NB4 (cell line): Measurements from ENCODE around the gene ZFYVE16.
A peak's percentile ranks its signal among the peaks of the same experiment; 100 is the strongest.
"Not testable (repeated sequence)": the region's sequence is repeated elsewhere in the genome, so short reads cannot be mapped to it uniquely, and the experiment has no call there.

ENCODE experiments used
- DNase-seq: peaks from one replicate; pipeline ENCODE4 v3.0.0; 2010; ENCODE audit warnings: low read depth
- H3K4me3 ChIP-seq: one replicate; pipeline ENCODE4 v1.5.1; 2011; ENCODE audit warnings: mild to moderate bottlenecking, low read depth, low read length, moderate library complexity
- MYC ChIP-seq: IDR thresholded peaks from 2 replicates; pipeline ENCODE4 v1.6.1; 2011; ENCODE audit warnings: low read depth, low read length
- POLR2A ChIP-seq: IDR thresholded peaks from 2 replicates; pipeline ENCODE4 v1.6.1; 2011; ENCODE audit warnings: mild to moderate bottlenecking; ENCODE audit not compliant: insufficient read length; ENCODE audit errors: extremely low read depth
- TF ChIP-seq, protein P1 (sequence below): IDR thresholded peaks from 2 replicates; pipeline ENCODE4 v1.6.1; 2011; ENCODE audit warnings: low read depth, low read length
- TF ChIP-seq, protein P2 (sequence below): IDR thresholded peaks from one replicate; pipeline ENCODE4 v1.5.1; 2012; ENCODE audit warnings: low read depth, low read length

Gene ZFYVE16

DNA sequence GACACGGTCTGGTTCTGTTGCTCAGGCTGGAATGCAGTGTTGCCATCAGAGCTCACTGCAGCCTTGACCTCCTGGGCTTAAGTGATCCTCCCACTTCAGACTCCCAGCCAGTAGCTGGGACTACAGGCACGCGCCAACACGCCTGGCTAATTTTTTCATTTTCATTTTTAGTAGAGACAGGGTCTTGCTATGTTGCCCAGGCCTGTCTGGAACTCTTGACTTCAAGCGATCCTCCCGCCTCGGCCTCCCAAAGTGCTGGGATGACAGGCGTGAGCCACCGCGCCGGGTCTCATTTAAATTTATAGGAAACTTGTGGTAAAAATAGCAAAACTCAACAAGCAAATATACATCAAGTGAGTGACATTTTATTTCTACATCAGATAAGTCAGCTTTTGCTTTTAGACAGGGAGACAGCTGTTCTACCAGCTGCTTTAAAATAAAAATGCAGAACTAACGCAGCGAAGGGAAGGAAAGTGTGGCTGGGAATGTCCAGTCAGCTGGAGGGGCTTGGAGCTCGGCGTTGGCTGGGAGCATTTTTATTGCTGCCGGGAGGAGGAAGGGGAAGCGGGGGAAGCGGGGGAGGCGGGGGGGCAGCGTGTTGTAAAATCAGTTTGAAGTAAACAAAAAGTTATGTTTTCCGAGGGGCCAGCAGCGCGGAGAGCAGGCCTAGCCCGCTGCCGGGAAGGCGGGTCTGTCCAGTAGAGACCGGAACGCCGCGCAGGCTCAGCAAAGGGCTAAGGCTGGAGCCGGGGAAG is 707 bp upstream of the ZFYVE16 start:
- no peak for TF ChIP-seq MYC
- peak; percentile 78 for DNase-seq
- H3K4me3 ChIP-seq: peak overlapping the region; percentile 82

DNA sequence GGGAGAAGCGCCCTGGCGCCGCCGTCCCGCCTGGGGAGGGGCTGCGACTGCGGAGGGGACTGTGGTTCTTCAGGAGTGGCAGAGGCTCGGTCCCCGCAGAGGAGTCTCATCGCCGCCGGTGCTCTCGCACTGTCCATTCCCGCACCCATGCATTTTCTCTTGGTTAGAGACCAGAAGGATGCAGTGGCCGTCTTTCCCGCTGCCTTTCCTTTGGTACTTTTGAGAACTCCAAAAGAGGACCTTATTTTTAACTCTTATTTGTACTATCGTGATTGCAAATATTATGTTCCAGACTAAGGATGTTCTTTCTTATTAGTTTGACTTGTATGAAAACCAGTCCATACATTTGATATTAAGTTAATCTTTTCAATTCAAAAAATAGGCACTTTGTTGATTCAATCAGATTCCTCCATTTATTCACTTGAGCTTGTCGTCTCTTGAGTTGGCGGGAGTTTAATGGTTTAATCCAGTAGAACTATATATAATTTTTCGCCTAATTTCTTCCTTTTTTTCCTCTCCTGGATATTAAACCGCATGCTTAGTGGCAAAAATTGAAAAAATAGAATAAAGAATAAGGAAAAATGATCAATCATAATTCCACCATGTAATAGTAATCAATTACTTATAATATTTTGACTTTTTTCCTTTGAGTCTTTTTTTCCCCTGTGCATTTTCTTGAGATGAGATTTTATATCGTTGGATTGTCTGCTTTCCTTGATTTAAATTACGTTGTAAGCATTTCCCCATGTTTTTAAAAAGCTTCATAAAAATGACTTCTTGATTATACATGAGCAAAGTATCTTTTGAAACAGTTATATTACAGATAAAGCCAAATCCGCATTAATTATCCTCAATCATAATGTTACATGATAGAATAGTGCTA is 861 bp downstream of the ZFYVE16 start:
- TF ChIP-seq, protein P1, sequence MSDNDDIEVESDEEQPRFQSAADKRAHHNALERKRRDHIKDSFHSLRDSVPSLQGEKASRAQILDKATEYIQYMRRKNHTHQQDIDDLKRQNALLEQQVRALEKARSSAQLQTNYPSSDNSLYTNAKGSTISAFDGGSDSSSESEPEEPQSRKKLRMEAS: no peak
- TF ChIP-seq MYC (no peak), POLR2A (no peak)
- TF ChIP-seq, protein P2, sequence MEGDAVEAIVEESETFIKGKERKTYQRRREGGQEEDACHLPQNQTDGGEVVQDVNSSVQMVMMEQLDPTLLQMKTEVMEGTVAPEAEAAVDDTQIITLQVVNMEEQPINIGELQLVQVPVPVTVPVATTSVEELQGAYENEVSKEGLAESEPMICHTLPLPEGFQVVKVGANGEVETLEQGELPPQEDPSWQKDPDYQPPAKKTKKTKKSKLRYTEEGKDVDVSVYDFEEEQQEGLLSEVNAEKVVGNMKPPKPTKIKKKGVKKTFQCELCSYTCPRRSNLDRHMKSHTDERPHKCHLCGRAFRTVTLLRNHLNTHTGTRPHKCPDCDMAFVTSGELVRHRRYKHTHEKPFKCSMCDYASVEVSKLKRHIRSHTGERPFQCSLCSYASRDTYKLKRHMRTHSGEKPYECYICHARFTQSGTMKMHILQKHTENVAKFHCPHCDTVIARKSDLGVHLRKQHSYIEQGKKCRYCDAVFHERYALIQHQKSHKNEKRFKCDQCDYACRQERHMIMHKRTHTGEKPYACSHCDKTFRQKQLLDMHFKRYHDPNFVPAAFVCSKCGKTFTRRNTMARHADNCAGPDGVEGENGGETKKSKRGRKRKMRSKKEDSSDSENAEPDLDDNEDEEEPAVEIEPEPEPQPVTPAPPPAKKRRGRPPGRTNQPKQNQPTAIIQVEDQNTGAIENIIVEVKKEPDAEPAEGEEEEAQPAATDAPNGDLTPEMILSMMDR: no peak
- peak; percentile 81 for DNase-seq
- H3K4me3 ChIP-seq: peak overlapping the region; percentile 82

DNA sequence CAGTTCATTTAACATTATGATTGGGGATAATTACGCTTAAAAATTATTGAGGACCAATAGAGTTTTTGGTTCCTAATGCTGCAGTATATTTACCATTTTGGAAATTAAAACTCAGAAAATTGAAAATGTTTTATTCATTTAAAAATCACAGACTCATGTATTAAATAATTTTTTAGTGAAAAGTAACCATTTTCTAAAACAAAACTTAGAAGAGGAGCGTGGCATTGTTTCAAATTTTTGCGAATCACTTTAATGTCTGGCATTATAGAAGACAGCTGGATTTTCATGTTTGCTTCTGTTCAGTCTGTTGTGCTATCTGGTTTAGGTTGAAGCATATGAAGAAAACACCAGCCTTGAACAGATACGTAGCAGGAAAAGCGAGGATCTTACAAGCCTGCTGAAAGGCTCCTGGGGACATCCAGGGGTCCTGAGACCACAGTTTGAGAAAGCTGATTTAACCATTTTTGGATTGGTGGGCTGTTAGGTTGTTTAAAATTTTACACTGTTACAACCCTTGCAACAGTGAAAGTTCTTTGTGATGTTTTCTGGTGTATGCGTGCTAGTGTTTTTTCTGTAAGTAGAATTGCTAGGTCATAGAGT is 1.6 kb downstream of the ZFYVE16 start:
- no peak for DNase-seq
- TF ChIP-seq, protein P2: no peak
- TF ChIP-seq POLR2A: no peak
- no peak for TF ChIP-seq MYC
- TF ChIP-seq, protein P1: no peak
- H3K4me3 ChIP-seq: peak overlapping the region; percentile 82

DNA sequence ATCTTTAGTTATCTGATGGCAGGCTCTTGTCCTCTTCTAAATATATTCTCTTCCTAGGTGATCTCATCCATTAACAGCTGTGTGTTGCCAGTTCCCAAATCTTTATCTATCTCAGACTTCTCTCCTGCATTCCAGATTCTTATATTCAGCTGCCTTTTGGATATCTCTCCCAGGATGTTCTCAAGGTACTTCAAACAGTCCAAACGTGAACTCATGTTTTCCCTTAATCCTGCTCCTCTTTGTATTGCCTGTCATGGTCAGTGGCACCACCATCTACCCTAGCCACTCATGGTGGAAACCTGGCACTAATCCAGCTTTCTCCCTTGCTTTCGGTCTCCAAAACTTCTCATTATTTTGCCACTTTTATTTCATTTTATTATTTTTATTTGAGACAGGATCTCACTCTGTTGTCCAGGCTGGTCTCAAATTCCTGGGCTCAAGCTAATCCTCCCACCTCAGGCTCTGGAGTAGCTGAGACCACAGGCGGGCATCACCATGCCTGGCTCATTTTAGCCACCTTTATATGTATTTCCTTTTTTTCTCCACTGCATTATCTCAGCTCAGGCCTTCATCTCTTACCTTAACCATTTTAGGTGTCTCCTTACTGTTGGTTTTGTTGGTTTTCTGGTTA is 3.8 kb downstream of the ZFYVE16 start:
- DNase-seq: no peak
- TF ChIP-seq, protein P1: no peak
- no peak for TF ChIP-seq MYC
- no peak for TF ChIP-seq POLR2A
- TF ChIP-seq, protein P2: no peak
- H3K4me3 ChIP-seq: no peak overlapping the region

DNA sequence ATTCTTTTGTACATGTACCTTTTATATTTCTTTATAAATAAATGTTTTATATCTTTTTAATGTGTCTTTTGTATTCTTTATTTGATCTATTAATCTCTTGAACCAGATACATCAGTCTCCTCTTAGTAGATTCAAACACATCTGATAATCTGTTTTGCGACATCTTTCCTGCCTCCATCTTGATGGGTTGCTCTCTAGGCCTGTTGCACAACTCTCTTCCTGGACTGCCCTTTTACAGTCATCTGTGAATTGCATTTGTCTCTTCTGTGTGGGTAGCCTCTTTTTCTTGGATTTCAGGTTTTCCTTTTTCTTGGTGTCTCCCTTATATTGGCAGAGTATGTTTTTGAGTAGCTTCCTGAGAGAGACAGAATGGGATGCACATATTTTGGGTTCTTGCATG is 6.2 kb downstream of the ZFYVE16 start:
- no peak for TF ChIP-seq MYC
- no peak for TF ChIP-seq POLR2A
- TF ChIP-seq, protein P2: no peak
- TF ChIP-seq, protein P1: no peak
- no peak overlapping the region for H3K4me3 ChIP-seq
- DNase-seq: peak; percentile 78

DNA sequence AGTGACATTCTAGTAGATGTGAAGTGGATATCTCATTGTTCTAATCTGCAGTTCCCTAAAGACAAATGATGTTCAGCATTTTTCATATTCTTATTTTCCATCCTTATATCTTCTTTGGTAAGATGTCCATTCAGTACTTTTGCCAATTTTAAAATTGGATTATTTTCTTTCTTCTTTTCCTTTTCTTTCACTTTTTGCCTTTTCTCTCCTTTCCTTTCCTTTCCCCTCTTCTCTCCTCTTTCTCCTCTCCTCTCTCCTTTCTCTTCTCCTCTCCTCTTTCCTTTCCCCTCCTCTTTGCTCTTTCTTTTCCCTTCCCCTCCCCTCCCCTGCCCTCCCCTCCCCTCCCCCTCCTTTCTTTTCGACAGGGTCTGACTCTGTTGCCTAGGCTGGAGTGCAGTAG is 10.1 kb downstream of the ZFYVE16 start:
- DNase-seq: no peak
- no peak for TF ChIP-seq POLR2A
- TF ChIP-seq, protein P1: no peak
- TF ChIP-seq, protein P2: no peak
- no peak for TF ChIP-seq MYC
- no peak overlapping the region for H3K4me3 ChIP-seq

DNA sequence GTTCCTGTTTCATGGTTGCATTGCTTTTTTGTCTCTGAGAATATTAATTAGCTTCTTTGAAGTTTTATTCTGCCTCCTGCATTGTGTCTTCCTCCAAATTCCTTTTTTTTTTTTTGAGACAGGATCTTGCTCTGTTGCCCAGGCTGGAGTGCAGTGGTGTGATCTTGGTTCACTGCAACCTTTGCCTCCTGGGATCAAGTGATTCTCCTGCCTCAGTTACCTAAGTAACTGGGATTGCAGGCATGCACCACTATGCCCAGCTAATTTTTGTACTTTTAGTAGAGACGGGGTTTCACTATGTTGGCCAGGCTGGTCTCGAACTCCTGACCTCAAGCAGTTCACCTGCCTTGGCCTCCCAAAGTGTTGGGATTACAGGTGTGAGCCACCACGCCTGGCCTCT is 16.5 kb downstream of the ZFYVE16 start:
- not testable (repeated sequence) for H3K4me3 ChIP-seq, DNase-seq
